Peyer's patch (tissue), 4 donors: Measurements from ENCODE around the gene TULP3.

Experiments
- CTCF ChIP-seq, 6 experiments: fragments of 450-650 bp in 4 of 6; fragments of 200-600 bp in 2 of 6; sonication (generic) in 1 of 6; IDR thresholded peaks; one replicate each; pipeline ENCODE4 v1.5.1; 2017 to 2019; ENCODE audit warnings: antibody characterized with exemption in 6 of 6, mild to moderate bottlenecking in 3 of 6, moderate library complexity in 1 of 6
- POLR2A ChIP-seq, 2 donors: fragments of 450-650 bp; IDR thresholded peaks; one replicate each; pipeline ENCODE4 v1.5.1; 2017; ENCODE audit warnings: antibody characterized with exemption in 2 of 2, mild to moderate bottlenecking in 2 of 2, moderate library complexity in 2 of 2

GRCh38 chr12:2967651-2968050 is 77.0 kb downstream of the TULP3 start:
- TF ChIP-seq CTCF (IDR thresholded peaks at IDR 0.05) (no peak), POLR2A (IDR thresholded peaks at IDR 0.05) (no peak)
